Type B pancreatic cell (in vitro differentiated cells): Measurements from ENCODE around the gene EMILIN1. TPM values are rescaled to one million over a fixed set of nuclear protein-coding genes. Genes with fewer than 3 reads are reported as not detected.

Experiments
- DNase-seq: peaks from one replicate; pipeline ENCODE4 v3.0.0; 2021; ENCODE audit warnings: mixed read lengths; ENCODE audit not compliant: unreplicated experiment; ENCODE audit errors: extremely low spot score
- H3K27ac Mint-ChIP-seq: 2 replicates; pipeline ENCODE4 v1.8.0; 2021; ENCODE audit warnings: mild to moderate bottlenecking, mixed read lengths
- H3K27me3 Mint-ChIP-seq: 2 replicates; pipeline ENCODE4 v1.8.0; 2021; ENCODE audit warnings: mixed read lengths
- H3K36me3 Mint-ChIP-seq: 2 replicates; pipeline ENCODE4 v1.8.0; 2021; ENCODE audit warnings: mixed read lengths
- H3K4me1 Mint-ChIP-seq: one replicate; pipeline ENCODE4 v1.8.0; 2021; ENCODE audit warnings: mixed read lengths; ENCODE audit not compliant: unreplicated experiment
- H3K4me3 Mint-ChIP-seq: 2 replicates; pipeline ENCODE4 v1.8.0; 2021; ENCODE audit warnings: mild to moderate bottlenecking, mixed read lengths
- H3K9me3 Mint-ChIP-seq: 2 replicates; pipeline ENCODE4 v1.8.0; 2021; ENCODE audit warnings: mixed read lengths
- total RNA-seq: library from RNA; stranded (reverse); gene quantifications from 2 replicates; pipeline ENCODE4 v1.2.1, GENCODE V29; 2021; ENCODE audit warnings: low replicate concordance
- TF ChIP-seq, protein P1 (sequence below): fragments of 200-600 bp; sonication (generic); conservative IDR thresholded peaks from 2 replicates; pipeline ENCODE4 v1.5.0; 2021; ENCODE audit warnings: antibody characterized with exemption, mild to moderate bottlenecking

EMILIN1 gene
- total RNA-seq, 1 donor from 2014 or later = 60.7 TPM

DNA sequence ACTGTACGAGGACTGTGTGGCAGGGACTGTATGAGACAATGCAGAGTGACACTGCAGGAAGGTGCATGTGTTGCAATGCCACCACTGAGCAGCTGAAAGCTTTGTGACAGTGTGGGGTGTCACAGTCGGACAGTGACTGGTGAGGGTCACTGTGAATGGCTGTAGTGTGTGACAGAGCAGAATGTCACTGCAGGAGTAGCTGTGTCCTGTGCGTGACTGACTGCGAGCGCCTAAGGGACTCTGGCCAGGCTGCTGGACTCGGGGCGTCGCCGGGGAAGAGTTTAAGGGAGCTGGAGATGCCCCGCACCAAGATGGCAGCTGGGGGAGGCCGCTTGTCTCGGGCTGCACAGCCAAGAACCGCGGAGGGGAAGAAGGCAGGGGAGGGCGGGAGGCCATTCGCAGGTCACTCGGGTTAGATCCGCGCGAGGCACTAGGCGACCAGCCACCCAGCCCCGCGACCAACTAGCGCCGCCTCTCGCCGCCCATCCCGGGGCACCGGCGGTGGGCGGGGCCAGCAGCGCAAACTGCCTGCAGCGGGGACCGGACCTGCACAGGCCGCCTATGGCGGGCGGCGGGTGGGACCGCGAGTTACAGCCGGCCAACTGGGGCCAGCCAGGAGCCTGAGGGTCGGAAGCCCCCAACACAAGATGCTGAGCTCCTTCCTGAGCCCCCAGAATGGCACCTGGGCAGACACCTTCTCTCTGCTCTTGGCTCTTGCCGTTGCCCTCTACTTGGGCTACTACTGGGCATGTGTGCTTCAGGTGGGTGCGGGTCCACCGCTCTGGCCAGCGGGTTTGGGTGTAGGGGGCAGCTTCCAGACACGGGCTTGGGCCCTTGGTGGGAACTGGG is 45.1 kb downstream of the EMILIN1 start, which contains the start of gene ABHD1:
Gene ABHD1 (plus strand): TSS at position 514 of the 849 bp plus-strand sequence. CDS start 134 bp downstream, at position 648.
- no peaks in the 10 kb centered on the region for H3K9me3 Mint-ChIP-seq
- no peak within 1 kb of the TSS for H3K27ac Mint-ChIP-seq
- peaks cover 51% of the 10 kb centered on the region for H3K27me3 Mint-ChIP-seq
- TF ChIP-seq, protein P1, sequence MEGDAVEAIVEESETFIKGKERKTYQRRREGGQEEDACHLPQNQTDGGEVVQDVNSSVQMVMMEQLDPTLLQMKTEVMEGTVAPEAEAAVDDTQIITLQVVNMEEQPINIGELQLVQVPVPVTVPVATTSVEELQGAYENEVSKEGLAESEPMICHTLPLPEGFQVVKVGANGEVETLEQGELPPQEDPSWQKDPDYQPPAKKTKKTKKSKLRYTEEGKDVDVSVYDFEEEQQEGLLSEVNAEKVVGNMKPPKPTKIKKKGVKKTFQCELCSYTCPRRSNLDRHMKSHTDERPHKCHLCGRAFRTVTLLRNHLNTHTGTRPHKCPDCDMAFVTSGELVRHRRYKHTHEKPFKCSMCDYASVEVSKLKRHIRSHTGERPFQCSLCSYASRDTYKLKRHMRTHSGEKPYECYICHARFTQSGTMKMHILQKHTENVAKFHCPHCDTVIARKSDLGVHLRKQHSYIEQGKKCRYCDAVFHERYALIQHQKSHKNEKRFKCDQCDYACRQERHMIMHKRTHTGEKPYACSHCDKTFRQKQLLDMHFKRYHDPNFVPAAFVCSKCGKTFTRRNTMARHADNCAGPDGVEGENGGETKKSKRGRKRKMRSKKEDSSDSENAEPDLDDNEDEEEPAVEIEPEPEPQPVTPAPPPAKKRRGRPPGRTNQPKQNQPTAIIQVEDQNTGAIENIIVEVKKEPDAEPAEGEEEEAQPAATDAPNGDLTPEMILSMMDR = no peak
- H3K4me1 Mint-ChIP-seq = peaks cover 13% of the 10 kb centered on the region
- no peak for DNase-seq
- peak within 1 kb of the TSS; percentile 89 for H3K4me3 Mint-ChIP-seq
- no peaks in the 10 kb centered on the region for H3K36me3 Mint-ChIP-seq

DNA sequence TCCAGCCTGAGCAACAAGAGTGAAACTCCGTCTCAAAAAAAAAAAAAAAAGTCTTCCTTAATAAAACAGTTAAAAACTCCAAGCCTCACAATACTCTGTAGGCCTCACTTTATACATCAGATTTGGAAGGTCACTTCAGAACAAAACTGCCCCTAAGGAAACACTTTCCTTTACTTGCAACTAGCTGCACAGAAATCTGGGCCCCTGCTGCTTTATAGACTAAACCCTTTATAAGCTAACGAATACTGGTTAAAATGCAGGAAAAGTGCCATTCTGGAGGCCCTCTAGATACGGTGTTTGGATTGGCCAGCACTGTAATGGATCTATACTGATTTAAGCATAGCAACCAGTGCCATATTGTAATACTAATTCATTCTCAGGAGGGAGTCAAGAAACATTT is 46.7 kb downstream of the EMILIN1 start:
- no peak overlapping the region for H3K27ac Mint-ChIP-seq
- DNase-seq = no peak
- H3K36me3 Mint-ChIP-seq = peaks cover 8% of the 10 kb centered on the region
- H3K4me1 Mint-ChIP-seq = peaks cover 8% of the 10 kb centered on the region
- TF ChIP-seq, protein P1 = no peak
- no peaks in the 10 kb centered on the region for H3K9me3 Mint-ChIP-seq
- H3K4me3 Mint-ChIP-seq = no peak overlapping the region
- peaks cover 39% of the 10 kb centered on the region for H3K27me3 Mint-ChIP-seq

DNA sequence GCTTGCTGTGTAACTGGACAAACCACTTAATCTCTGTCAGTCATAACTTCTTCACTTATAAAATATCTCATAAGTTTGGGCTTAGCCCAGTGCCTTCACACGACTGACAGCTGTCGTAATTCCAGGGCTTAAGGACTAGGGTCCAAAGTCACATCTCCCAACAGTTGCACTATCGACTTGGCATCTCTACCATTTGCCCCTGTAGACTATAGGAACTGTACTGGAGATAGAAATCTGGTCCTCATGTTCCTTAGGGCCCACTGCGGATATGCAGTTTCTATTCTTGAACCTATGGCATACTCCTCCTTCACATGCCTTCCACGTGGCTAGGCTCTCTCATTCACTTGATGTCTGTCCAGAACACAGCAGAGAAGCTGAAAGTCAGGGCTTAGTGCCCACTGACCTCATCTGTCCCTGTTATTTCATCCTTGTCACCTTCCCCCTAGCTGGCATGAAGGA is 47.9 kb downstream of the EMILIN1 start:
- DNase-seq = no peak
- peaks cover 31% of the 10 kb centered on the region for H3K27me3 Mint-ChIP-seq

DNA sequence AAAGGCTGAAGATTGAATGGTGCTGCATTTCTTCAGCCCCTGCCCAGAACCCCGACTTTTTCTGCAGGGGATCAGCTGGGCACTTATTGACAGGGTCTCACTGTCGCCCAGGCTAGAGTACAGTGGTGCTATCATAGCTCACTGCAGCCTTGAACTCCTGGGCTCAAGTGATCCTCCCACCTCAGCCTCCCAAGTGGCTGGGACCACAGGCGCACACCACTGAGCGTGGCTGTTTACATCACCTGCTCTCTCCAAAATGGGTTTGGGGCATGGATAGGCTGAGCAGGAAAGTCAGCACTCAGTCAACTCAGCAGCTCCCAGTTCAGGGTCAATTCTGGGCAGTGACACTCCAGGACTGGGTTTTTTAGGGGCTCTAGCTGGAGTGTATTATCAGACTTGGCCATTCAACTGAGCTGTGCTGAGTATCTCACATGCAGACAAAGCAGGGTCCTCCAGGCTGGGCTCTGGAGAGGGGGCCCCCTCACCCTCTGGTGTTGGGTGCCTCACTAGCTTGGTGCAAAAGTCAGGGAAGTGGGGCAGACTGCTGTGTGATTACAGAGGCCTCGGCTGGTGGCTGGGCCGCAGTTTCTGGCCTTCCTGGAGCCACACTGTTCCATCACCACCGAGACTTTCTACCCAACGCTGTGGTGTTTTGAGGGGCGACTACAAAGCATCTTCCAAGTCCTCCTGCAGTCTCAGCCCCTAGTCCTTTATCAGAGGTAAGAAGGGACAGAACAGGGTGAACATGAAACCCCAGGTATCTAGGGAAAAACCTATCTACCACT is 49.7 kb downstream of the EMILIN1 start:
- H3K27me3 Mint-ChIP-seq = peaks cover 13% of the 10 kb centered on the region
- no peak overlapping the region for H3K4me3 Mint-ChIP-seq
- no peak overlapping the region for H3K27ac Mint-ChIP-seq
- TF ChIP-seq, protein P1 = no peak
- no peak for DNase-seq
- peaks cover 11% of the 10 kb centered on the region for H3K4me1 Mint-ChIP-seq
- no peaks in the 10 kb centered on the region for H3K9me3 Mint-ChIP-seq
- peaks cover 8% of the 10 kb centered on the region for H3K36me3 Mint-ChIP-seq

More for the DNA sequence above, 47.9 kb downstream of the EMILIN1 start:
- TF ChIP-seq, protein P1 = no peak
- H3K36me3 Mint-ChIP-seq = peaks cover 8% of the 10 kb centered on the region
- no peak overlapping the region for H3K27ac Mint-ChIP-seq
- H3K4me1 Mint-ChIP-seq = peaks cover 8% of the 10 kb centered on the region
- H3K9me3 Mint-ChIP-seq = no peaks in the 10 kb centered on the region
- H3K4me3 Mint-ChIP-seq = peak overlapping the region; percentile 40

DNA sequence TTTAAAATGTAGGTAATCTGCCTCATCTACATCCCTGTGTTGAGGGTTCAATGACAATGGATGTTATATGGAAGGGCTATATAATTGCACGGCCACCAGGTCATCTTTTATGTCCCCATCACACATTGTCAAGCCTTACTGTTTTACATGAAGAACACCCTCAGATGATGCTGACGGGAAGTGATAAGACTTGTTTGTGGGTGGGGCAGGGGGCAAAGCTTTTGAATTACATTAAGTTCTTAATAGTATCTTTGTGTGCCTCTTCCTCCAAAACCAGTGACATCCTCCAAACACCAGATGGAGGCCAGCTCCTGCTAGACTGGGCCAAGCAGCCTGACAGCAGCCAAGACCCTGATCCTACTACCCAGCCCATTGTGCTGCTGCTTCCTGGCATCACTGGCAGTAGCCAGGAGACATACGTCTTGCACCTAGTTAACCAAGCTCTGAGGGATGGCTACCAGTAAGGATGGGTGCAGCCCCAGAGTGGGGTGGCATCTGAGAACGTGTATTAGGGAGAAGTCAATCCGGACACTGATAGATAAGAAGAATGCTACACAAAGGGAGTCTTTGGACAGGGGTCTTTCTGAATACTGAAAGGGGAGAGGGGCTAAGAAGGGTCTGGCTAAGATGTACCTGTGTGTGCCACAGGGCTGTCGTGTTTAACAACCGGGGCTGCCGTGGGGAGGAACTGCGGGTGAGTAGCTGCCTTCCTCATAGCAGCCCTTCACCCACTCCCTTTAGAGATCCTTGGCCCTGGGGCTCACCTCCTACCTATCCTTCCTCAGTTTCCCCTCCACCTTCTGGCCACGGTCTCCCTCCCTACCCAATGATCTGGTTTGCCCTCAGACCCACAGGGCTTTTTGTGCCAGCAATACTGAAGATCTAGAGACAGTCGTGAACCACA is 50.5 kb downstream of the EMILIN1 start:
- peaks cover 8% of the 10 kb centered on the region for H3K36me3 Mint-ChIP-seq
- peaks cover 16% of the 10 kb centered on the region for H3K4me1 Mint-ChIP-seq
- peaks cover 9% of the 10 kb centered on the region for H3K27me3 Mint-ChIP-seq
- H3K27ac Mint-ChIP-seq = no peak overlapping the region
- H3K4me3 Mint-ChIP-seq = peak overlapping the region; percentile 43
- H3K9me3 Mint-ChIP-seq = no peaks in the 10 kb centered on the region
- DNase-seq = no peak
- TF ChIP-seq, protein P1 = no peak
